CD4-positive, alpha-beta T cell treated with Interleukin-4 for 4 hours (primary cell): Measurements from ENCODE around the gene NFKBIA.
A peak's percentile ranks its signal among the peaks of the same experiment; 100 is the strongest.
"Not testable (repeated sequence)": the region's sequence is repeated elsewhere in the genome, so short reads cannot be mapped to it uniquely, and the experiment has no call there.

ENCODE experiments used
- DNase-seq: peaks from one replicate; pipeline ENCODE4 v3.0.0-alpha.2; 2020

The NFKBIA gene

DNA sequence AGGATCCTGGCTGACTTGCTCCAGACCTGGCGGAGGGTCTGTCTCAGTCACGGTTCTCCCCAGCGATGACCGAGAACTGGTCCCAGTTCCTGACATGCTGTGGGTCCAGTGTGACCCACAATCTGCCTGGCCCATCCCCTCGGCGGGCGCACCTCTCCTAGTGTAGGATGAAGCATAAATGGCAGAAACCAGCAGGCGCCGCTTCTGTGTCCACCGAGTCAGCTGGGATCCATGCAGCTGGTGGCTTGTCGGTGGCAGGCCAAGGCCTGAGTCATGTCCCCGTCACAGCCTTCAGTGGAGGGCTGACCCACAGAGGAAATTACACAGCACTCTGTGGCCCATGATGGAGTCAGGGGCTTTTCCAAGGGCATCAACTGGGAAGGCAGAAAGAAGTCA, 38.5 kb downstream of the NFKBIA start:
- DNase-seq = peak; percentile 10

- DNase-seq = peak; percentile 73
Measured at GRCh38 chr14:35365130-35366055, 39.2 kb downstream of the NFKBIA start.

- no peak for DNase-seq
Measured at GRCh38 chr14:35362911-35363374, 41.6 kb downstream of the NFKBIA start.

GRCh38 chr14:35362450-35362849, 42.1 kb downstream of the NFKBIA start:
- no peak for DNase-seq

GRCh38 chr14:35361141-35361480, 43.4 kb downstream of the NFKBIA start:
- DNase-seq = no peak

GRCh38 chr14:35359655-35360054, 44.9 kb downstream of the NFKBIA start:
- not testable (repeated sequence) for DNase-seq

- no peak for DNase-seq
Measured at GRCh38 chr14:35355981-35356841, 48.3 kb downstream of the NFKBIA start.

GRCh38 chr14:35355235-35355634, 49.3 kb downstream of the NFKBIA start:
- not testable (repeated sequence) for DNase-seq

DNA sequence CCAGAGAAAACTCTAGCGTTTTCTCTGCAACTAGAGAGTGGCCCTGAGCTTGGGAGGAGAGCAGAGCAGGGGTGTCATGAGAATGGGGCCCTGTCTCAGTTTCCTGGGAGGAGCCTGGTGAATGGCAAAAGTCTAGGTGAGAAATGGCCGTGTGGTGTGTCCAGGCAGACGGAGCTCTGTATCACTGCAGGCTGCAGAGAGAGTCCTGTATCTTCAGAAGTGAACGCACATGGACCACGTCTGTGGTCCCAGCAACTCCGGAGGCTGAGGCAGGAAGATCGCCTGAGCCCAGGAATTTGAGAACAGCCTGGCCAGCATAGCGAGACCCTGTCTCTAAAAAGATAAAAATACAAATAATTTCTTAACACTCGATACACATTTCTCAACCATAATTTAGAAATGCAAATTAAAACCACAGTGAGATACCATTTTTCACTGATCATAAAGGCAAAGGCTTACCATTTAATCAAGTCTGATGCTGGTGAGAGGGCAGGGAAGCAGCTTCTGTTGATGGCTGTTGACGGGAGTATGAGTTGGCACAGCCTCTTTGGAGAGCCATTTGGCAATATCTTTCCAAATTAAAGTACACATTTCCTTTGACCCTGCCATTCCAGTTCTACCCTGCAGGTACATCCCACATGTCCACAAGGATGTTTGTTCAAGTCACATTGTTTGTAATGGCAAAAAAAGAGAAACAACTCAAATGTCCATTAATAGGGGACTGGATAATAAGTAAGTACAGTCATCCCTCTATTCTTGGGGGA, 51.0 kb downstream of the NFKBIA start:
- DNase-seq = no peak

DNA sequence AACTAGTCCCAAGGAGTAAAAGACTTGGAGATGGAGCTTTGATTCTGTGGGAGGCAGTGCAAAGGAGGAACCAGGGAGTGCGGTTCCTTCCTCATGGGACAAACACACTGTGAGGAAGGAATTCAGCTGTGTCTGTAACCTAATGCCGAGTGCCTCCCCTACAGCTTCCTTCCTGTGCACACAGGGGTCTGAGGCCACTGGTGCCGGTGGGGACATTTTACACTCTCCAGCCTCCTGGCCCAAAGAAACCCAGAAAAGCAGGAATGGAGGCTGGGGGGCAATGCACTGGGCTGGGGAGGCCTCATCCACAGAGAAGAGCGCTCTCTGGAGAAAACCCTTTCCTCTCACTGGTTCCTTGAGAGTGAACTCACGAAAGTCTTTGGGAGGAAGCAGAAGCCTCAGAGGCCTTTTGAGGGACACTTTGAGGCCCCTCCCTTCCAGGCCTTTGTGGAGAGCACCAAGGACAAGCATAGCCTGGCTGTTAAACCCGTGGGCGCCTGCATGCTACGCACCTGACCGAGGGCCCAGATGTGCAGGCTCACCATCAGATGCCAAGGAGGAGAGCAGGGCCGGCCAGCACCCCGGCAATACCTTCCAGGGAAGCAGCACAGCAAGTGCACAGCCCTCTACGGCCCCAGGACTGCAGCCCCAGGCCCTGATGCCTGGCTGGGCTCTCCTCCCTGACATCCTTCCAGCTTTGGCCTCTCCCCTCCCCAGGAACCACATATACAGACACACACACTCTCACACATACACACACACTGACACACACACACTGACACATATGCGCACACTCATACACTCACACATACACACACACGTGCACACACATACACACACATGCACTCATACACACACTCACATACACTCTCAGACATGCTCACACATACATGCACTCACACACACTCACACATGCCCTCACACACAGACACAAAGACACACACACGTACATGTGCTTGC, 52.0 kb downstream of the NFKBIA start:
- DNase-seq = no peak

GRCh38 chr14:35351897-35352273, 52.7 kb downstream of the NFKBIA start:
- no peak for DNase-seq
